ENCODE measurements around the gene VPS26C. TPM values are rescaled to one million over a fixed set of nuclear protein-coding genes. Genes with fewer than 3 reads are reported as not detected.

Gene VPS26C
- total RNA-seq, 2 experiments from 2014 or later, result 31.8 to 36.0 TPM

DNA sequence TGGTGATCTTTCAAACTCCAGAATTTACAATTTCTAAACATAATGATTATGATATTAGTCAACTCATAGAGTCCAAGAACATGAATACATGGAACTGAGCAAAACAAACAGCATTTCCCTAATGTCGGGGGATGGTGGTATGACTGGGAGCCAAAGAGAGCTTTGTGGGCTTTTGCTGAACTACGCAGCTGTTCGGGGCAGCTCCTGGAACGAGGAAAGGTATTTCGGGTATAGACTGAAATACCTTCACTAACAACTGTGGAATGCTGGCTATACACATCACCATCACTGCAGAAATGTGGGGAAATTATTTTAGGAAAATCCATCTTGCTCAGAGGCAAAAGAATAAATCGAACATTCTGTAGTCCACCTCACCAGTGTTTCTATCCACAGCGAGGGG lies 30.2 kb upstream of the VPS26C start:
- ChIA-PET POLR2A (no interaction called here), CTCF (no interaction called here)
- no peak overlapping the region for H3K27ac ChIP-seq (ENCODE audit: low read depth in 1 of 2, low read length in 2 of 2)
- Mint-ChIP-seq H3K4me3 (no peak overlapping the region), H3K36me3 (ENCODE audit: low read depth) (no peaks in the 10 kb centered on the region), H3K9me3 (no peaks in the 10 kb centered on the region), H3K27ac (no peak overlapping the region), H3K4me1 (ENCODE audit: low read depth) (peaks cover 7% of the 10 kb centered on the region), H3K27me3 (peaks cover 4% of the 10 kb centered on the region)
- H3K36me3 ChIP-seq (ENCODE audit: insufficient read depth, low read length), result no peaks in the 10 kb centered on the region
- TF ChIP-seq, protein P1, sequence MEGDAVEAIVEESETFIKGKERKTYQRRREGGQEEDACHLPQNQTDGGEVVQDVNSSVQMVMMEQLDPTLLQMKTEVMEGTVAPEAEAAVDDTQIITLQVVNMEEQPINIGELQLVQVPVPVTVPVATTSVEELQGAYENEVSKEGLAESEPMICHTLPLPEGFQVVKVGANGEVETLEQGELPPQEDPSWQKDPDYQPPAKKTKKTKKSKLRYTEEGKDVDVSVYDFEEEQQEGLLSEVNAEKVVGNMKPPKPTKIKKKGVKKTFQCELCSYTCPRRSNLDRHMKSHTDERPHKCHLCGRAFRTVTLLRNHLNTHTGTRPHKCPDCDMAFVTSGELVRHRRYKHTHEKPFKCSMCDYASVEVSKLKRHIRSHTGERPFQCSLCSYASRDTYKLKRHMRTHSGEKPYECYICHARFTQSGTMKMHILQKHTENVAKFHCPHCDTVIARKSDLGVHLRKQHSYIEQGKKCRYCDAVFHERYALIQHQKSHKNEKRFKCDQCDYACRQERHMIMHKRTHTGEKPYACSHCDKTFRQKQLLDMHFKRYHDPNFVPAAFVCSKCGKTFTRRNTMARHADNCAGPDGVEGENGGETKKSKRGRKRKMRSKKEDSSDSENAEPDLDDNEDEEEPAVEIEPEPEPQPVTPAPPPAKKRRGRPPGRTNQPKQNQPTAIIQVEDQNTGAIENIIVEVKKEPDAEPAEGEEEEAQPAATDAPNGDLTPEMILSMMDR (IDR thresholded peaks at IDR 0.05), result no peak
- intact Hi-C loops (cut with DNase I, micrococcal nuclease), result no loop called here
- H3K27me3 ChIP-seq (ENCODE audit: control insufficient read depth in 1 of 2, insufficient read depth in 2 of 2, low read length in 2 of 2), result peaks cover 0 to 6% of the 10 kb centered on the region in 2 experiments
- no peaks in the 10 kb centered on the region for H3K9me3 ChIP-seq (ENCODE audit: control insufficient read depth in 1 of 2, insufficient read depth in 1 of 2, low read length in 2 of 2)
- no peak overlapping the region for H3K4me3 ChIP-seq (ENCODE audit: low read length)
- H3K4me1 ChIP-seq (ENCODE audit: insufficient read depth, low read length), result no peaks in the 10 kb centered on the region
- no peak for DNase-seq
- ATAC-seq (ENCODE audit: poor library complexity), result no peak

DNA sequence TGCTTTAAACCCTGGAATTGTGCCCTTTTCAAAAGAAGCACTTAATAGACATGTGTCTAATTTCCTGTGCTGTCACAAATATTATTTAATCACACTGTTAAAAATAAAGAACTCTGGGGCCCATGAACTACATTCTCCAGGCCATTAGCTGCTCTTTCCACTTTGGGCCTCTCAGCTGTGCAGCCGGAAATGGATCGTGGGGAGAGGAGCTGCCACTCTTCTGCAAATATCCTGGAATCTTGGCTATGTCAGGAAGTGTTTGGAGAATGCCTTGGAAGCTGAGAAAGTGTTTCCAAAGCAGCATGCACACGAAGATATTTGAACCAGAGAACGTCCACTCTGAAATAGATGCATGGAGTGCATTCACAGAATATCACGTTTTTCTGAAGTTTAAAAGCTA lies 27.5 kb upstream of the VPS26C start:
- DNase-seq, result no peak
- no peaks in the 10 kb centered on the region for H3K36me3 Mint-ChIP-seq (ENCODE audit: low read depth)
- Histone ChIP-seq H3K4me3 (ENCODE audit: low read length) (no peak overlapping the region), H3K9me3 (ENCODE audit: control insufficient read depth in 1 of 2, insufficient read depth in 1 of 2, low read length in 2 of 2) (no peaks in the 10 kb centered on the region), H3K4me1 (ENCODE audit: insufficient read depth, low read length) (no peaks in the 10 kb centered on the region), H3K27ac (ENCODE audit: low read depth in 1 of 2, low read length in 2 of 2) (no peak overlapping the region), H3K27me3 (ENCODE audit: control insufficient read depth in 1 of 2, insufficient read depth in 2 of 2, low read length in 2 of 2) (peaks cover 0 to 6% of the 10 kb centered on the region in 2 experiments), H3K36me3 (ENCODE audit: insufficient read depth, low read length) (no peaks in the 10 kb centered on the region)
- intact Hi-C loops (cut with DNase I, micrococcal nuclease), result no loop called here
- TF ChIP-seq, protein P1 (IDR thresholded peaks at IDR 0.05), result no peak
- CTCF ChIA-PET, result no interaction called here
- POLR2A ChIA-PET, result no interaction called here
- H3K27me3 Mint-ChIP-seq, result peaks cover 4% of the 10 kb centered on the region
- H3K9me3 Mint-ChIP-seq, result no peaks in the 10 kb centered on the region
- no peak for ATAC-seq (ENCODE audit: poor library complexity)
- peaks cover 7% of the 10 kb centered on the region for H3K4me1 Mint-ChIP-seq (ENCODE audit: low read depth)
- no peak overlapping the region for H3K4me3 Mint-ChIP-seq
- H3K27ac Mint-ChIP-seq, result no peak overlapping the region

DNA sequence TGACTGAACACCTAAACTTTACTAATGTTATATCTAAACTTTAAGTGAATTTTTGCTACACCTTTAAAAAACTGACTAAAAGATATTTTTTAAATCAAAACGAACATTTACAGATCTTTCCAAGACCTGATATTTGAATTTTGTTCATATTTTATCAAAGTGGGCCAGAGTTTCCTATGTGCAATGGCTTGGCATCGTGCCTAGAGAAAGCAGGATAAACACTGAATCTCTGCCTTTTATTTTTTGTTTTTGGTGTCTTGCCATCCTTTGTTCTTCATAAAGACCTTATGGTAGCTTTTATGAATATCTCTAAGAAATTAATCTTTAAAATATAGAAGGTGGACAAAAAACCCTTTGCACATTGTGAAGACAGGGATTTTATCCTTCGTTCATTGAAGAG lies 25.8 kb upstream of the VPS26C start:
- Histone ChIP-seq H3K4me3 (ENCODE audit: low read length) (no peak overlapping the region), H3K27ac (ENCODE audit: low read depth in 1 of 2, low read length in 2 of 2) (no peak overlapping the region), H3K36me3 (ENCODE audit: insufficient read depth, low read length) (no peaks in the 10 kb centered on the region), H3K27me3 (ENCODE audit: control insufficient read depth in 1 of 2, insufficient read depth in 2 of 2, low read length in 2 of 2) (peaks cover 3 to 6% of the 10 kb centered on the region in 2 experiments), H3K4me1 (ENCODE audit: insufficient read depth, low read length) (no peaks in the 10 kb centered on the region), H3K9me3 (ENCODE audit: control insufficient read depth in 1 of 2, insufficient read depth in 1 of 2, low read length in 2 of 2) (no peaks in the 10 kb centered on the region)
- H3K36me3 Mint-ChIP-seq (ENCODE audit: low read depth), result no peaks in the 10 kb centered on the region
- no peak for ATAC-seq (ENCODE audit: poor library complexity)
- no peaks in the 10 kb centered on the region for H3K9me3 Mint-ChIP-seq
- ChIA-PET POLR2A (no interaction called here), CTCF (no interaction called here)
- no peak for DNase-seq
- H3K4me1 Mint-ChIP-seq (ENCODE audit: low read depth), result peaks cover 7% of the 10 kb centered on the region
- H3K4me3 Mint-ChIP-seq, result no peak overlapping the region
- intact Hi-C loops (cut with DNase I, micrococcal nuclease), result no loop called here
- TF ChIP-seq, protein P1 (IDR thresholded peaks at IDR 0.05), result no peak
- no peak overlapping the region for H3K27ac Mint-ChIP-seq
- H3K27me3 Mint-ChIP-seq, result peaks cover 4% of the 10 kb centered on the region

All from CD4-positive, alpha-beta T cell (primary cell).